ENCODE results near the gene LRRC56.

Gene LRRC56

DNA sequence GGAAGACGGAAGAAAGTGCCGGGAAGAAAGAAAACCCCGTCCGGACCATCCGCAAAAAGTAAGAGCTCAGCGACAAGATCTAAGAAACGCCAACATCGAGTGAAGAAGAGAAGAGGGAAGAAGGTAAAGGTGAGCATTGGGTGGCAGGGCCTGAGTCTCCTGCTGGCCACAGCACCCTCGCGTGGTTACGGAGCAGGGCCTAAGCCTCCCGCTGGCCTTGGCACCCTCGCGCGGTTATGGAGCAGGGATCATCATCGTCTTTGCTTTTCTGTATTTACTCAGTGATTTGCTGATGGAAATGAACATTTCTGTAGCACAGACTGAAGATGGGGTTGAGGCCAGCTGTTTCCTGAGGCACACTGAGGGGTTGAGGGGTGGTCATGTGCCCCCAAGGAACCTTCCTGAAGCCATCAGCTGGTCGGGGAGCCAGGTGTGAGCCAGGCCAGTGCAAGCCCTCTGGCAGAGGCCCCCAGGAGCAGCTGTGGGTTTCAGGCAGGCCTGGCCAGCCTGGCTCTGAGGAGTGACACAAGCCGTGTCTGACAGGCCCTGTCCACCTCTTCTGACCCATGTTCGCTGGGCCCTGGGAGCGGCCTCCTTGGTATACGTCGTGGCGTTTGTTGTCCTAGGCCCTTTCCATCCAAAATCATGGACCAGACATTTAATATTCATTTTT, 64.4 kb downstream of the LRRC56 start:
- Histone ChIP-seq H3K36me3 (ENCODE audit: control insufficient read depth in 2 of 2, insufficient read depth in 1 of 2, low read length in 2 of 2) (peaks cover 16 to 90% of the 10 kb centered on the region in 2 experiments; a peak in 2 of 3 replicates), H3K4me3 (ENCODE audit: low read depth, low read length) (no peak overlapping the region), H3K27ac (ENCODE audit: extremely low read depth, low read depth, low read length) (no peak overlapping the region), H3K4me1 (ENCODE audit: control insufficient read depth, insufficient read depth, low read length) (no peaks in the 10 kb centered on the region), H3K9me3 (ENCODE audit: control insufficient read depth, insufficient read depth, low read depth, low read length) (no peaks in the 10 kb centered on the region)
- ChIA-PET CTCF (interaction anchor here (0.6 to 1.5 kb wide), 2 partner anchors 11 to 159 kb away, joined by 3 to 4 read pairs; no protein-coding TSS in a partner anchor), POLR2A (interaction anchor here (0.6 kb wide), 1 partner anchor 144 kb away, joined by 4 read pairs; no protein-coding TSS in a partner anchor)
- TF ChIP-seq ZNF600 (tag by site-specific recombination; IDR thresholded peaks at IDR 0.05): peak; percentile 62
- TF ChIP-seq ZBTB17 (tag by site-specific recombination; IDR thresholded peaks at IDR 0.05): no peak

DNA sequence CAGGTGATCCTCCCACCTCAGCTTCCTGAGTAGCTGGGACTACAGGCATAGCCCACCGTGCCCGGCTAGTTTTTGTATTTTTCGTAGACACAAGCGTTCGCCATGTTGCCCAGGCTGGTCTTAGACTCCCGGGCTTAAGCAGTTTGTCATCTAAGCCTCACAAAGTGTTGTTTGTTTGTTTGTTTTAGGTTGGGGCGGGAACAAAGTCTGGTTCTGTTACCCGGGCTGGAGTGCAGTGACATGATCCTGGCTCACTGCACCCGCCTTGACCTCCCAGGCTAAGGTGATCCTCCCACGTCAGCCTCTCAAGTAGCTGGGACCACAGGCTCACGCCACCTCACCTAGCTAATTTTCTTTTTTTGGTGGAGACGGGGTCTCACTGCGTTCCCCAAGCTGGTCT, 65.8 kb downstream of the LRRC56 start:
- POLR2A ChIA-PET: interaction anchor here (0.7 to 1.0 kb wide), 2 partner anchors 27 to 47 kb away, joined by 3 to 5 read pairs; partner anchors contain the start of gene PHRF1
- Histone ChIP-seq H3K36me3 (ENCODE audit: control insufficient read depth in 2 of 2, insufficient read depth in 1 of 2, low read length in 2 of 2) (peaks cover 16 to 90% of the 10 kb centered on the region in 2 experiments; a peak in 2 of 3 replicates), H3K27ac (ENCODE audit: extremely low read depth, low read depth, low read length) (no peak overlapping the region), H3K4me3 (ENCODE audit: low read depth, low read length) (no peak overlapping the region), H3K4me1 (ENCODE audit: control insufficient read depth, insufficient read depth, low read length) (no peaks in the 10 kb centered on the region), H3K9me3 (ENCODE audit: control insufficient read depth, insufficient read depth, low read depth, low read length) (no peaks in the 10 kb centered on the region)
- TF ChIP-seq ZIC2 (tag by site-specific recombination; IDR thresholded peaks at IDR 0.05): no peak
- TF ChIP-seq ZNF341 (tag by site-specific recombination; IDR thresholded peaks at IDR 0.05; ENCODE audit: low read depth): no peak
- TF ChIP-seq ZNF24 (tag by site-specific recombination; IDR thresholded peaks at IDR 0.05): no peak
- TF ChIP-seq ZNF155 (tag by site-specific recombination; IDR thresholded peaks at IDR 0.05): no peak
- CTCF ChIA-PET: interaction anchor here (0.7 kb wide), 1 partner anchor 177 kb away, joined by 3 read pairs; no protein-coding TSS in a partner anchor

Data from HEK293 (cell line).